CD4-positive, alpha-beta T cell treated with Interleukin-17A for 4 hours (primary cell): Measurements from ENCODE around the gene NPAS2.

Experiments used
- DNase-seq: peaks from one replicate; pipeline ENCODE4 v3.0.0-alpha.2; 2020; ENCODE audit warnings: mixed read lengths

The NPAS2 gene

GRCh38 chr2:100921685-100922161 lies 101.8 kb downstream of the NPAS2 start:
- no peak for DNase-seq

- DNase-seq: no peak
Observed at GRCh38 chr2:100923461-100924060, 103.6 kb downstream of the NPAS2 start.

GRCh38 chr2:100924122-100924519 lies 104.2 kb downstream of the NPAS2 start:
- DNase-seq: no peak

DNA sequence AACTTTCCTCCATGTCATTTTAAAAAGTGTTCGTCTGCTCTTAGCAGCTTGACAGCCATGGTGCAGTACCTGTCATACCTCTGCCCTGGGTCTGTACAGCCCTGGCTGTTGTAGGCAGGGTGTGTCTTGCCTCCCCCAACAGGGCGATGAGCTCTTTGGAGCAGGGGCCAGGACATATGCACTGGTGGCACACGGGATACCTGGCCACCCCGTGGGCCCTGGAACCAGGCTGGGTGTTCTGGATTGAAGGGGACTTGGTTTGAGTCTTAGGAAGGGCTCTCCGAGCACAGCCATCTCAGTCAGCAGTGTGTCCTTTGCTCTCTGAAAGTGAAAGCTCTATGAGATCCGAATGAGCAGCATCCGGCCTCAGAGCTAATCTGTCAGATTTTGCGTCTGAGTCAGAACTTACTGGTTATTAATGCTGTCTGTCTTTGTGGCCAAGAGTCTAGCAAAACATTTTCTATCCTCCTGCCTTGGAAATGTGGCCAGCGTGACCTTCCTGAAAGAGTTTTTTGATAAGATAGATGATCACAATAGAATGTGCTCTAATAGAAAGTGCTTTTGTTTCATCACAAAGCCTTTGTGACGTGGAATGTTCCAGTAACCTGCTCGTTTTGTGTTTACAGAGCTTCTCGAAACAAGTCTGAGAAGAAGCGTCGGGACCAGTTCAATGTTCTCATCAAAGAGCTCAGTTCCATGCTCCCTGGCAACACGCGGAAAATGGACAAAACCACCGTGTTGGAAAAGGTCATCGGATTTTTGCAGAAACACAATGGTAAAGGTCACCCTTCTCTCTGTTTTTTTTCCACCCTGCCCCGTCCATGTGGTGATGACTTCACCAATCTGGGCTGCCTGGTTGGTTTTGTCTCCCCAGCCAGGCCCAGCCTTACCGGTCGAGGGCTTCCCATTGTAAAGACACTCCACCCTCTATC lies 104.8 kb downstream of the NPAS2 start:
- peak; percentile 46 for DNase-seq

DNA sequence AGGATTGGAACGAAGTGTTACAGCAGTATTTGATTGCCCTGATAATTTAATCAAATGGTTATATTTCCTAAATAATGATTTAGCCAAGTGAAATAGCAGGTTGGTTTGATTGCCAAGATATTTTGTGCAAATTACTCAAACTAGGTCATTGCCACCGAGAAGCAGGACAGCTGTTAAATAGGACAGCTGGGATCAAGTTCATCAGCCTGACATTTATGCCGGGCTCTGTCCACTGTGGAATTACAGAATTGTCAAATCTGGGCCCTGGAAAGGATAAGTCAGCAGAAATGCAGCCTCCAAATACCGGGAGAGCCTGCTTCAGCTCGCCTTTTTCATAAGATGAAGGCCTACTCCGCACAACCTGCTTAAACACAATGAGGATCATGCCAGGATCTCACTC lies 108.3 kb downstream of the NPAS2 start:
- DNase-seq: no peak

GRCh38 chr2:100929147-100929546 lies 109.2 kb downstream of the NPAS2 start:
- DNase-seq: no peak

GRCh38 chr2:100934504-100935371 lies 114.8 kb downstream of the NPAS2 start:
- DNase-seq: no peak

DNA sequence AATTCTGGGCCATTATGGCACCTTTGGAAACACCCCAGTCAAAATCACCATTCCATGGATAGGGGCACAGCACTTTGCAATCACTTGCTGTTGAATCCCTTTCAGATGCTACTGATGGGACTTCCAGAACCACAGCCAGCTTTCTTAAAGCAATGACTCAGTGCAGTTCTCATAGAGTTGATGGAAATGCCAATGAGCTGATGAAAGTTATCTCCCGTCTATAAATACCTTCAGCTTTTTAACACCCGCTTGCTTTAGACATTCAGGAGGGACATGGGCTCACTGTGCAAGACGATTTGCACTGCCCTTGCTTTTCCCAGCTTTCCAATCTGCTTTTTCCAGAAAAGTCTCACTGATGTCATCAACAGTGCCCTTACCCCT lies 115.4 kb downstream of the NPAS2 start:
- DNase-seq: no peak

DNA sequence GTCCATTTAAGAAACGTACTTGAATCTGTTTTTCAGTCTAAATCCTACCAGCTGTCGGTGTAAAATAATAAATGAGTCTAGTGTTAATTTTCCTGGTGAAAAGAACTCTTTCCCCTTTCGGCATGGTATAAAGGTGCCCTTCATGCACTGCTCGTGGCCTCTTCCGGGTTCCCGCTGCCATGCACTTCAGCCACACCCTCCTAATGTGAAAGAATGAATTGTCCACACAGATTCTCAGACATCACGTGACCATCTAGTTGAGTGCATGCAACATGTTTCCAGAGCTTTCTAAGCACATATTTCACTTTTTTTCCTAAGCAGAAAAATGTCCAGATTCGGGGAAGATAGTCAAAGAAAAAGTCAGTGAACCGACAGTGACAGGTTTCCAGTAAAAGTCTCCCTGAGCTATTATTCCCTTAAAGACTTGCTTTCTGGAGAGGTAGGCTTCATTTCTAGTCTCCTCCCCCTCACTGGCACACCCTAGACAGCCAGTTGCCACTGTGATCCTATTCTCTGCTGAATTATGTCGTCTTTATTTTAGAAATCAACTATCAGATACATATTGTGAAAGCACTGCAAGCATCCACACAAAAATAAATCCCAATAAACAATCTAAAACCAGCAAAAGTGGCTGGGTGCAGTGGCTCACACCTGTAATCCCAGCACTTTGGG lies 116.3 kb downstream of the NPAS2 start:
- DNase-seq: no peak

DNA sequence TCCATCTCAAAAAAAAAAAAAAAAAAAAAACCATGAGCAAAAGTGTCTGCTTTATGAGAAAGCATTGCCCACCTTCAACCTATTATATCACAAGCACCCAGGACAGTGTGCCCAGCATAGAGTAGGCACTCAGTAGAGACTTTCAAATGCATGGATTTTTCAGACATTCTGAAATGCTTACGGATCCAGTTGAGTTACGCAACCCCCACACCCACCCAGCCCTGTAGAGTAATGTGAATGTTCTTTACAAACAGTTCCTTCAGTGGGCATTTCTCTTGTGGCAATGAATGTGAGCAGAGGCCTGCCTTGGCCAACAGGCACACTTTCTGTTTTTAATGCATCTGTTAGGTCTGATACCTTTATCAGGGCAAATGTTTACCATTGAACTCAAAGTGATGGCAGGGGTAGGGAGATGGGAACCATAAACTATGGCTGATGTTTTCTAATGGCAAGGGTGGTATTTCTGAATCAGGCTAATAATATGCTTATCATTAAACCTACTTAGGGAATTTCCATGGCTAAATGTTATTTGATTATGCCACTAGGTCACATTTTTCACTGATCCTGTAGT lies 117.1 kb downstream of the NPAS2 start:
- DNase-seq: no peak

DNA sequence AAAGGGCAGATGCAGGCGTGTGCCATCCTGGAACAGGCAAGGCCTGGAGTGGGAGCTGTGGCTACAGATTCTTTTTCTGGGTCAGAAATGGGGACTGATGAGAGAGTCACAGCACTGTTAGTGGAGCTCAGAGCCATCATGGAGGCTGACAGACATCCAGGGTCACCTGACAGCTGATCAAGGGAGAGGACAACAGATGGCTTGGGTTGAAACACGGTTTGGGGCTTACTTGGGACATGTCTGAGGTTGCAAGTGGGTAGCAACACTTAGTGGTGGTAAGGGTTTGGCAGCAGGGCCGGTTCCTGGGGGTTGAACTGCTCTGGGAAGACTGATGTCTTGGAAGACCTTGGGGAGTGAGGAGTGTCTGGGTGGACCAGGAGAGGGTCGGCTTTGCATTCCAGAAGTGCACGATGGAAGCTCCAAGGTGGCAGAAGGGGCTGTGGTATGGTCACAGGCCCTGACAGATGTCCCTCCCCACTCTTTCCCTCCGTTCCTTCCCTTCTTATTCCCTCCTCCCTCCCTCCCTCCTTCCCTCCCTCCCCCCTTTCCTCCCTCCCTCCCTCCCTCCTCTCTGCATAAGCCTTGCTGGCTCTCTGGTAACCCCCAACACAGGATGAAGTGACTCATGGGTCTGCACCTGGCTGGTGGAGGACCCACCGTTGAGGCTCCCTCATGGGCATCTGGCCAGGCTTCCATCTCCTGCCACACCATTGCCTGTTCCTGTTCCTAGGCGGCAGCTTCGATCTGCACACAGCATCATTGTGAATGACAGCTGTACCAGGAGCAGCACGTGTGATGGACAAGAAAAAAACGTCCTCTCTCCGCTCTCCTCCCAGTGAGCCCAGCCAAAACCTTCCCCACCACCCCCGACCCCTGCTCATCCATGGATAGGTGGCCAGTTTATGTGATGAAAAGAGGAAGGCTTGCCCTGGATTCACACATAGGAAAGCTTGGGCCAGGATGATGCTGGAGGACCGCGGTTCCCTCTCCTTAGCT lies 118.4 kb downstream of the NPAS2 start:
- DNase-seq: no peak

- DNase-seq: no peak
Observed at GRCh38 chr2:100939445-100939844, 119.5 kb downstream of the NPAS2 start.

DNA sequence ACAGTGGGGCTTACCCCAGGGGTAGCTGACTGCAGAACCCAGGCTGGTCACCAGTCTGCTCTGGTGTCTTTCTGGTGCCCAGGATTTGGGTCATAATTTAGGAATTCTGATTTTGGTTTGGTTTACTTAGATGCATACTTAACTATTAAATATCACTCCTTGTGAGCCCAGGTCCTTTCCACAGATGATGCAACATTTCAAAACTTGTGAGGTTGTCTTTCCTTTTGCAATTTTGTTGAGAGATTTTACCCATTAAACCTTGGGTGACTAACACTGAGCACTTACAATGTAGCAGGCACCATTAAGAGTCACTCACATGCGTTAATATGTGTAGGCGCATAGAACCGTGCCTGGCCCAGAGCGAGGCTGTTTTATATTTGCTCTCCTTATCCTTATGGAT lies 120.3 kb downstream of the NPAS2 start:
- DNase-seq: no peak

DNA sequence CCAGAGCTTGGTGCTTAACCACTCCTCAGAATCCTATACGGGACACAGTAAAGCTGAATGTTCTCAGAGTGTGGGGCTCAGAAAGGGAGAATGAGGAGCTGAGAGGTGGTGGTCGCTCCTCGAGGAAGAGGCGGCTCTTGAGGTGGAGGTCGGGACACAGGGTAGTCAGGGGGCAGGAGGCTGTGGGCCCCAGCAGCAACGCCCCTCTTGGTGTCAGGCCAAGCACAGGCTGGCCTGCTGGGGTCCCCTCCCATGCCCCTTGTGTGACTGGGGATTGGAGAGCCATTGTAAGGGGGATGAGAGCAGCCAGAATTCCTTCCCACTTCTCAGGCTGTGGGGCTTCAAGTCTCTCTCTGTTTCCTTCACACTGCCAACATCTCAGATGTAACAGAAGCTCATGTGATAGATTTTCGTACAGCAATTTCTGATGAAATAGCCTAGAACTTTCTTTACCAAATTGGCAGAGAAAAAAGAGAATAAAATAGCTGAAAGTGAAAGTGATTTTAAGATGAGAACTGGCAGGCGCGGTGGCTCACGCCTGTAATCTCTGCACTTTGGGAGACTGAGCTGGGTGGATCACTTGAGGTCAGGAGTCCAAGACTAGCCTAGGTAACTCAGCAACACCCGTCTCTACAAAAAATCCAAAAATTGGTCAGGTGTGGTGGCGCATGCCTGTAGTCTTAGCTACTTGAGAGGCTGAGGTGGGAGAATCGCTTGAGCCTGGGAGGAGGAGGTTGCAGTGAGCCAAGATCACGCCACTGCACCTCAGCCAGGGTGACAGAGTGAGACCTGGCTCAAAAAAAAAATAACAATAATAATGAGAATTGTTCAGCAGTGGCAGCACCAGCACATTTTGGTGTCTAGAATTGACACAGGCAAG lies 121.1 kb downstream of the NPAS2 start:
- peak; percentile 25 for DNase-seq

GRCh38 chr2:100941646-100942240 lies 121.8 kb downstream of the NPAS2 start:
- DNase-seq: no peak

GRCh38 chr2:100944617-100945432 lies 124.9 kb downstream of the NPAS2 start:
- no peak for DNase-seq

- no peak for DNase-seq
Observed at GRCh38 chr2:100945433-100945740, 125.4 kb downstream of the NPAS2 start.

GRCh38 chr2:100945930-100946607 lies 126.1 kb downstream of the NPAS2 start:
- DNase-seq: no peak
